Stomach (tissue), 9 donors: Measurements from ENCODE around the gene PKP4. TPM values are rescaled to one million over a fixed set of nuclear protein-coding genes. Genes with fewer than 3 reads are reported as not detected.

ENCODE experiments used
- DNase-seq, 2 donors: peaks; one replicate each; pipeline versions ENCODE4 v3.0.0 to v3.0.0-alpha.2; 2013 to 2019
- H3K27ac ChIP-seq, 5 donors: fragments of 200-600 bp in 4 of 5; sonication (generic) in 4 of 5; one replicate each; pipeline ENCODE4 v1.5.1; 2013 to 2019; ENCODE audit warnings: mild to moderate bottlenecking in 1 of 5, moderate library complexity in 1 of 5
- H3K27me3 ChIP-seq, 3 donors: fragments of 200-600 bp; sonication (generic); one replicate each; pipeline ENCODE4 v1.5.1; 2017 to 2019; ENCODE audit warnings: mixed run types in 1 of 3
- H3K36me3 ChIP-seq, 4 donors: fragments of 200-600 bp; sonication (generic); 1 replicate in 3 of 4; 2 replicates in 1 of 4; pipeline ENCODE4 v1.5.1; 2016 to 2019
- H3K4me1 ChIP-seq, 4 donors: fragments of 200-600 bp; sonication (generic); one replicate each; pipeline ENCODE4 v1.5.1; 2016 to 2019
- H3K4me3 ChIP-seq, 4 donors: fragments of 200-600 bp; sonication (generic) in 3 of 4; one replicate each; pipeline ENCODE4 v1.5.1; 2016 to 2019; ENCODE audit warnings: mild to moderate bottlenecking in 1 of 4
- H3K9me3 ChIP-seq, 4 donors: fragments of 200-600 bp; sonication (generic); one replicate each; pipeline ENCODE4 v1.5.1; 2016 to 2019
- CTCF ChIP-seq, 7 experiments: fragments of 450-650 bp in 4 of 7; fragments of 200-600 bp in 3 of 7; sonication (generic) in 3 of 7; IDR thresholded peaks; one replicate each; pipeline ENCODE4 v1.5.1; 2016 to 2019; ENCODE audit warnings: antibody characterized with exemption in 7 of 7, control low read depth in 2 of 7, mild to moderate bottlenecking in 1 of 7
- EP300 ChIP-seq: sonication (generic); formaldehyde crosslinking; IDR thresholded peaks from one replicate; pipeline ENCODE4 v1.6.1; 2017; ENCODE audit warnings: antibody characterized with exemption
- POLR2A ChIP-seq, 4 donors: fragments of 450-650 bp; IDR thresholded peaks; one replicate each; pipeline ENCODE4 v1.6.1; 2016; ENCODE audit warnings: antibody characterized with exemption in 4 of 4, control low read depth in 2 of 4, mild to moderate bottlenecking in 1 of 4, moderate library complexity in 1 of 4
- POLR2AphosphoS5 ChIP-seq, 3 donors: sonication (generic); formaldehyde crosslinking; IDR thresholded peaks; one replicate each; pipeline ENCODE4 v1.6.1; 2016; ENCODE audit warnings: antibody characterized with exemption in 3 of 3
- WGBS, 5 donors: extraction: QIAGEN DNeasy Blood & Tissue Kit in 3 of 5; methylation state at CpG; one replicate each; pipeline versions ENCODE4 v1.1.5 to v1.1.7; 2013 to 2018; 5-methylcytosine and 5-hydroxymethylcytosine counted together
- intact Hi-C: fragments of 100-400 bp; cut with DNase I; formaldehyde crosslinking; loops from one replicate; pipeline ENCODE4 v1.15.1; 2023; ENCODE audit warnings: low total_unique reads
- polyA plus RNA-seq, 3 donors: library from polyadenylated mRNA; stranded (reverse); fragments of 200-250 nt; gene quantifications; one replicate each; pipeline ENCODE4 v1.2.3, GENCODE V29; 2013
- total RNA-seq, 5 donors: library from RNA; depleted of rRNA; stranded (reverse); fragments of >200 nt; gene quantifications; one replicate each; pipeline versions ENCODE4 v1.1.0 to v1.2.3, GENCODE V29; 2014 to 2016
- donor health status: healthy with polysubstance abuse.
- donor health status: Bipolar disorder and iron deficiency.
- donor health status: healthy.

PKP4 gene
- total and polyA plus RNA-seq, 8 donors: 20.5 to 223 (median 75.8) TPM

- intact Hi-C loops: no loop called here
- TF ChIP-seq POLR2AphosphoS5 (IDR thresholded peaks at IDR 0.05) (no peak), EP300 (no peak), CTCF (IDR thresholded peaks at IDR 0.05) (no peak)
- H3K27me3 ChIP-seq: no peaks in the 10 kb centered on the region
- no peaks in the 10 kb centered on the region for H3K9me3 ChIP-seq
- WGBS, 5 donors: 90 to 94% (median 92%) methylated on average over 5 of the region's 5 CpGs
- DNase-seq: no peak
- H3K27ac ChIP-seq: no peak overlapping the region
- peaks cover 12 to 57% (median 24%) of the 10 kb centered on the region in 4 donors for H3K4me1 ChIP-seq
- no peak overlapping the region for H3K4me3 ChIP-seq
- H3K36me3 ChIP-seq: no peaks in the 10 kb centered on the region
Measured at GRCh38 chr2:158495175-158495574, 38.4 kb downstream of the PKP4 start.

DNA sequence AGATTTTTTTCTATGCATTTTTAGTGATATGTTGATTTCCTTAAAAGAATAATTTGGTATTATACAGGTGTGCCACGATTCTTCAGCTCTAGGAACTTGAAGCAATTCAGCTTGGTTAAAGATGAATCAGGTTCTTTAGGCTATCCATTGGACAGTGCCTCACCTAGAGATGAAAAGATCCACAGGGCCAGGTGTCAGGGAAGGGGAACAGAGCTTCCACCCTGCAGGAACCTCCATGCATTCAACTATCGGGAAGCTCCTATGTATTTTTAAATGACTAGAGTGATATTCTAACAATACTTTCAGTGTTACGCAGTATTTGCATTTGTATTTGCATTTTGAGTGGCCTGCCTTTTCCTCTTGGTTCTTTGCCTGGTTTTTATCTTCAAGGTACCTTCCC, 40.2 kb downstream of the PKP4 start:
- H3K27me3 ChIP-seq: no peaks in the 10 kb centered on the region
- WGBS, 5 donors: 35 to 62% (median 48%) methylated on average over 3 of the region's 3 CpGs
- no peak for TF ChIP-seq CTCF (IDR thresholded peaks at IDR 0.05)
- TF ChIP-seq POLR2AphosphoS5 (IDR thresholded peaks at IDR 0.05): peak in 2 of 3 donors; percentile 4 to 25
- no peak overlapping the region for H3K4me3 ChIP-seq
- no peaks in the 10 kb centered on the region for H3K36me3 ChIP-seq
- intact Hi-C loops: no loop called here
- DNase-seq: no peak
- H3K4me1 ChIP-seq: peaks cover 21 to 69% (median 36%) of the 10 kb centered on the region in 4 donors
- peak overlapping the region in 4 of 5 donors; percentile 61 to 78 (median 68) for H3K27ac ChIP-seq
- no peaks in the 10 kb centered on the region for H3K9me3 ChIP-seq

DNA sequence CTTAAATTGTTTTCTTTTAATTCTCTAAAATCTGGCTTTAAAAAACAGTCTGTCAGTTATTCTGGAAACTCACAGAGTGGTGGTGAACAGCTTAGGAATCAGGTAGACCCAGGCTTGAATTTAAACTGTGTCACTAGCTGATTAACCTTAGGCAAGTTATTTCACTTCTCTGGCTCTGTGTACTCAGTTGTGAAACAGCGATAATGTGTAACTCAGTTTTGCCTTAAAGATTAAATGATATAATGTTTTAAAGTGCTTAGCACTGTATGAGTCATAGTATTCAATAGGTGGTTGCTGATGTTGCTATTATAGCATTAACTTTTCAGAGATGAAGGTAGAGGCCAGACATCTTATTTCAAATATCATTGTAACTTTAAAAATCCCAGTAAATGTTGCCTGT, 40.7 kb downstream of the PKP4 start:
- 31 to 57% (median 43%) methylated on average over 1 of the region's 1 CpG for WGBS, 5 donors
- peak overlapping the region in 4 of 5 donors; percentile 61 to 78 (median 68) for H3K27ac ChIP-seq
- intact Hi-C loops: no loop called here

GRCh38 chr2:158498043-158498748, 41.4 kb downstream of the PKP4 start:
- Histone ChIP-seq H3K27ac (peak overlapping the region in 3 of 5 donors; percentile 61 to 78 (median 76)), H3K9me3 (no peaks in the 10 kb centered on the region), H3K27me3 (no peaks in the 10 kb centered on the region), H3K4me1 (peaks cover 21 to 81% (median 40%) of the 10 kb centered on the region in 4 donors), H3K36me3 (no peaks in the 10 kb centered on the region), H3K4me3 (no peak overlapping the region)
- no peak for TF ChIP-seq POLR2A (IDR thresholded peaks at IDR 0.05)
- DNase-seq: no peak
- intact Hi-C loops: no loop called here

More for the DNA sequence above, 40.7 kb downstream of the PKP4 start:
- TF ChIP-seq POLR2AphosphoS5 (IDR thresholded peaks at IDR 0.05) (peak in 2 of 3 donors; percentile 18 to 52), POLR2A (IDR thresholded peaks at IDR 0.05) (no peak)
- peak in 1 of 2 donors; percentile 28 for DNase-seq
- Histone ChIP-seq H3K36me3 (no peaks in the 10 kb centered on the region), H3K9me3 (no peaks in the 10 kb centered on the region), H3K27me3 (no peaks in the 10 kb centered on the region), H3K4me3 (no peak overlapping the region), H3K4me1 (peaks cover 21 to 74% (median 36%) of the 10 kb centered on the region in 4 donors)

DNA sequence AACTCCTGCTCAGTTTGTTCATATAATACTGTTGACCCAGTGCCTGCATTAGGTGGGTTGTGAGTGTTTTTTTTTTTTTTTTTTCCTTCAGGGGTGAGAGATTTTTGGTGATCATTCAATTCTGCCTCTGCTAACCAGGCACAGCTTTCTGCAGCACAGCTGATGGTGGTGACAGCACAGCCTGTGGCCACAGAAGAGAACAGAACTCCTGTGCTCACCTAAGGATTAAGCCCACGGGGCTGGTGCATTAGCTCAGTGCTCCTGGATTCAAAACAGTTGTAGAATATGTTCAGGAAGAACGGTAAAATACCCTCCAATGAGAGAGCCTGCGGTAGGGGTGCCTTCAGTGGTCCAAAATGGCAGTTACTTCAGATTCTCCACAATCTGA, 42.0 kb downstream of the PKP4 start:
- no peaks in the 10 kb centered on the region for H3K9me3 ChIP-seq
- H3K36me3 ChIP-seq: no peaks in the 10 kb centered on the region
- WGBS, 5 donors: 83 to 94% (median 88%) methylated on average over 3 of the region's 3 CpGs
- H3K4me1 ChIP-seq: peaks cover 18 to 82% (median 36%) of the 10 kb centered on the region in 4 donors
- TF ChIP-seq EP300 (no peak), CTCF (IDR thresholded peaks at IDR 0.05) (no peak), POLR2AphosphoS5 (IDR thresholded peaks at IDR 0.05) (no peak), POLR2A (IDR thresholded peaks at IDR 0.05) (no peak)
- intact Hi-C loops: no loop called here
- no peak for DNase-seq
- H3K27me3 ChIP-seq: no peaks in the 10 kb centered on the region
- H3K27ac ChIP-seq: peak overlapping the region in 1 of 5 donors; percentile 76
- H3K4me3 ChIP-seq: no peak overlapping the region
